K562 (cell line): ENCODE results near the gene ETNK2. TPM values are rescaled to one million over a fixed set of nuclear protein-coding genes. Genes with fewer than 3 reads are reported as not detected.

ENCODE experiments used
- ATAC-seq: fragments of 200-7000 bp; cut with Tn5 transposase; 3 replicates; pipeline ENCODE4 v1.9.1; 2020; ENCODE audit warnings: moderate library complexity
- BruUV-seq: library from RNA; stranded (reverse); fragments of 400-500 nt; replicated peaks from 2 replicates; lab custom pipeline; 2021; lab: Mats Ljungman, UMichigan
- CTCF ChIA-PET: fragments of 300-600 bp; formaldehyde crosslinking; extraction: SDS; loops from one replicate; lab custom pipeline; 2021; ENCODE audit warnings: low intra/inter-chr PET ratio; lab: Yijun Ruan, JAX
- POLR2A ChIA-PET: fragments of 300-600, 350-650 bp; sonication (Branson Sonifier 250); formaldehyde crosslinking; extraction: SDS; loops from one replicate; lab custom pipeline; 2021; ENCODE audit warnings: antibody characterized with exemption, inconsistent platforms; lab: Yijun Ruan, JAX
- DNase-seq, 4 experiments: peaks; one replicate each; pipeline versions ENCODE4 v3.0.0 to v3.0.0-alpha.2; 2011 to 2018; ENCODE audit warnings: low spot score in 3 of 4, mixed read lengths in 3 of 4; ENCODE audit errors: extremely low read depth in 1 of 4
- FAIRE-seq: peaks from 2 replicates; lab custom pipeline; 2011; peaks lifted over from hg19 to GRCh38; lab: Jason Lieb, UNC
- H2AFZ ChIP-seq: 2 replicates; pipeline ENCODE4 v1.6.0; 2011; ENCODE audit warnings: low read depth, low read length, control low read depth, inconsistent platforms
- H3K27ac ChIP-seq: fragments of 200-600 bp; 3 replicates; pipeline ENCODE4 v1.8.0; 2011; ENCODE audit warnings: low read depth, mild to moderate bottlenecking, control low read depth, inconsistent platforms, low read length, moderate library complexity, mixed read lengths; ENCODE audit errors: extremely low read depth
- H3K27me3 ChIP-seq, 2 experiments: fragments of 300-600 bp in 1 of 2; 2 replicates in 1 of 2; 3 replicates in 1 of 2; pipeline versions ENCODE4 v1.6.0 to v1.8.0; 2011; ENCODE audit warnings: inconsistent platforms in 2 of 2, low read length in 2 of 2, mild to moderate bottlenecking in 1 of 2, mixed read lengths in 1 of 2, moderate library complexity in 1 of 2; ENCODE audit not compliant: control insufficient read depth in 2 of 2, insufficient read depth in 2 of 2
- H3K36me3 ChIP-seq: fragments of 300-600 bp; 3 replicates; pipeline ENCODE4 v1.8.0; 2011; ENCODE audit warnings: mild to moderate bottlenecking, low read length, inconsistent platforms; ENCODE audit not compliant: control insufficient read depth, insufficient read depth
- H3K4me1 ChIP-seq, 2 experiments: fragments of 200-600 bp in 1 of 2; replicated peaks in 1 of 2; 2 replicates in 1 of 2; 3 replicates in 1 of 2; pipeline versions ENCODE4 v1.5.1 to v1.8.0; 2011; ENCODE audit warnings: inconsistent platforms in 2 of 2, low read length in 2 of 2, mild to moderate bottlenecking in 1 of 2, mixed read lengths in 1 of 2, moderate library complexity in 1 of 2; ENCODE audit not compliant: control insufficient read depth in 2 of 2, insufficient read depth in 2 of 2
- H3K4me2 ChIP-seq: 2 replicates; pipeline ENCODE4 v1.6.1; 2011; ENCODE audit warnings: low read length, control low read depth, inconsistent platforms, mixed read lengths; ENCODE audit not compliant: insufficient read depth
- H3K4me3 ChIP-seq: fragments of 200-600 bp; sonication (generic), shearing (Covaris generic); 2 replicates; pipeline ENCODE4 v1.5.1; 2016; ENCODE audit warnings: control low read depth, inconsistent platforms
- H3K79me2 ChIP-seq: fragments of 200-600 bp; 3 replicates; pipeline ENCODE4 v1.8.0; 2011; ENCODE audit warnings: low read length, inconsistent platforms; ENCODE audit not compliant: control insufficient read depth, insufficient read depth
- H3K9ac ChIP-seq, 2 experiments: 2 replicates each; pipeline versions ENCODE4 v1.6.0 to v1.6.1; 2011; ENCODE audit warnings: low read depth in 2 of 2, low read length in 2 of 2, control low read depth in 1 of 2, inconsistent platforms in 1 of 2, mild to moderate bottlenecking in 1 of 2, mixed read lengths in 1 of 2; ENCODE audit not compliant: insufficient read depth in 1 of 2
- H3K9me1 ChIP-seq: one replicate; pipeline ENCODE4 v1.6.0; 2011; ENCODE audit warnings: inconsistent platforms, mild to moderate bottlenecking, low read length, moderate library complexity; ENCODE audit not compliant: control insufficient read depth, insufficient read depth
- H3K9me3 ChIP-seq: replicated peaks from 2 replicates; pipeline ENCODE4 v1.5.1; 2011; ENCODE audit warnings: low read depth, low read length, inconsistent platforms; ENCODE audit not compliant: control insufficient read depth, insufficient read depth
- H4K20me1 ChIP-seq: replicated peaks from 2 replicates; pipeline ENCODE4 v1.6.1; 2011; ENCODE audit warnings: low read length, inconsistent platforms, mixed read lengths; ENCODE audit not compliant: control insufficient read depth, insufficient read depth
- CBFA2T3 ChIP-seq: fragments of 450-650 bp; IDR thresholded peaks from 2 replicates; pipeline ENCODE4 v1.6.1; 2017
- IRF2 ChIP-seq: sonication (generic); formaldehyde crosslinking; IDR thresholded peaks from 2 replicates; pipeline ENCODE4 v1.8.1; 2022; ENCODE audit warnings: mild to moderate bottlenecking, missing genetic modification reagents
- KAT2B ChIP-seq: IDR thresholded peaks from one replicate; pipeline ENCODE4 v1.6.1; 2012; ENCODE audit warnings: low read depth, mild to moderate bottlenecking, control low read depth, inconsistent platforms, low read length, moderate library complexity
- POLR2A ChIP-seq: fragments of 450-650 bp; conservative IDR thresholded peaks from 2 replicates; pipeline ENCODE4 v1.6.1; 2016
- RAD21 ChIP-seq, 2 experiments: fragments of 250-450 bp in 1 of 2; fragments of 450-650 bp in 1 of 2; sonication (Bioruptor Pico) in 1 of 2; formaldehyde crosslinking in 1 of 2; IDR thresholded peaks in 1 of 2; conservative IDR thresholded peaks in 1 of 2; 2 replicates each; pipeline versions ENCODE4 v1.4.0 to v1.8.0; 2020 to 2022; ENCODE audit warnings: mild to moderate bottlenecking in 2 of 2, moderate library complexity in 1 of 2
- TSC22D4 ChIP-seq: fragments of 450-650 bp; IDR thresholded peaks from 2 replicates; pipeline ENCODE4 v1.6.1; 2016; ENCODE audit warnings: missing genetic modification characterization, missing biosample characterization, control low read depth
- ZBTB40 ChIP-seq, 2 experiments: fragments of 450-650 bp in 1 of 2; sonication (generic) in 1 of 2; formaldehyde crosslinking in 1 of 2; IDR thresholded peaks; 2 replicates each; pipeline versions ENCODE4 v1.7.1 to v1.9.0; 2016 to 2022; ENCODE audit warnings: inconsistent platforms in 1 of 2, mild to moderate bottlenecking in 1 of 2, missing genetic modification reagents in 1 of 2
- ZNF23 ChIP-seq: fragments of 250-450 bp; sonication (Bioruptor Pico); IDR thresholded peaks from 2 replicates; pipeline ENCODE4 v1.4.0; 2020; ENCODE audit warnings: mild to moderate bottlenecking
- WGBS: fragments of 100-300 bp; shearing (Covaris generic); methylation state at CpG from one replicate; pipeline ENCODE4 v1.1.6; 2016; ENCODE audit warnings: low coverage, mixed read lengths; ENCODE audit not compliant: insufficient coverage; ENCODE audit errors: missing lambda C conversion rate; 5-methylcytosine and 5-hydroxymethylcytosine counted together
- in situ Hi-C: fragments of 300-500 bp; cut with MboI; formaldehyde crosslinking; loops from 4 replicates; pipeline ENCODE4 v1.15.0; 2018; ENCODE audit warnings: inconsistent platforms, mixed read lengths
- intact Hi-C: fragments of 100-400 bp; cut with micrococcal nuclease; formaldehyde crosslinking; loops from 2 replicates; pipeline ENCODE4 v1.14.2; 2022
- polyA plus RNA-seq, 8 experiments: library from polyadenylated mRNA; depleted of rRNA in 4 of 8; stranded (reverse) in 5 of 8; unstranded in 3 of 8; fragments of >200 nt; fragmentation: Nextera tagmentation in 2 of 8; fragmentation: Illumina TruSeq in 1 of 8; extraction: Ambion mirVana in 2 of 8; extraction: Trizol in 1 of 8; gene quantifications; 2 replicates each; pipeline versions ENCODE4 v1.2.1 to v1.2.3, GENCODE V29; 2011 to 2014; ENCODE audit warnings: inconsistent platforms in 1 of 8, missing spikeins in 1 of 8
- total RNA-seq, 7 experiments: library from RNA; depleted of rRNA in 6 of 7; stranded (reverse); fragments of >200 nt in 6 of 7; fragmentation: Illumina TruSeq in 2 of 7; extraction: Trizol in 2 of 7; gene quantifications; 2 replicates each; pipeline versions ENCODE4 v1.2.1 to v1.2.3, GENCODE V29; 2011 to 2021; ENCODE audit warnings: low replicate concordance in 1 of 7
- TF ChIP-seq, protein P1 (sequence below): fragments of 450-650 bp; IDR thresholded peaks from 2 replicates; pipeline ENCODE4 v1.6.1; 2016; ENCODE audit warnings: mild to moderate bottlenecking

The ETNK2 gene
- total and polyA plus RNA-seq, 9 of the 15 experiments (the other 6 are each of a cell fraction or from before 2014, with no cell fraction given), result 0.03 to 0.38 (median 0.13) TPM; not detected in 4

DNA sequence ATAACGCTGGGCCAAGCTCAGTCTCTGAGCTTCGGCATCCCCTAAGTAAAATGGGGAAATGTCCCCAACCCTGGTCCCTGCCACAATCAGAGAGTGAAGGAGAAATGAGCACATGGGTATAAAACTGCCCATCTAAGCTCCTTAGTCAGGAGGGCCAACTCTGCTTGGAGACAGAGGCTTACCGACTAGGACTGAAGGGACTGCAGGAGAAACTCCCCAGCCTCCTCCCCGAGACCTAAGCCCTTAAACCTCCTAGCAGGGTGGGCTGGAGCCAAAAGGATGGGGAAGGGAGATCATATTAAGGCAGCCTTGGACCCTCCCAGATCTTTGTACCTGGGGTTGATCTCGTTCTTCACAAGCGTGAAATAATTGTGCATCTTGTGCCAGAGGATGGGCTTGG is 5.5 kb downstream of the ETNK2 start:
- DNase-seq (no peak), ATAC-seq (no peak), FAIRE-seq (no peak)
- Histone ChIP-seq H3K9ac (no peak overlapping the region), H3K36me3 (no peaks in the 10 kb centered on the region), H3K9me1 (no peaks in the 10 kb centered on the region), H3K27ac (no peak overlapping the region), H3K27me3 (peaks cover 23 to 51% of the 10 kb centered on the region in 2 experiments), H3K4me2 (no peak overlapping the region), H4K20me1 (peaks cover 15% of the 10 kb centered on the region), H3K79me2 (no peaks in the 10 kb centered on the region), H2AFZ (no peak overlapping the region), H3K4me1 (peaks cover 0 to 7% of the 10 kb centered on the region in 2 experiments; a peak in 2 of 5 replicates), H3K9me3 (no peaks in the 10 kb centered on the region), H3K4me3 (no peak overlapping the region)
- CTCF ChIA-PET, result no interaction called here
- in situ Hi-C loops, result no loop called here
- POLR2A ChIA-PET, result interaction anchor here (0.6 kb wide), 1 partner anchor 149 kb away, joined by 3 read pairs; no protein-coding TSS in a partner anchor
- WGBS, result under 1% methylated on average over 6 of the region's 6 CpGs
- intact Hi-C loops, result no loop called here
- no TSS peak for BruUV-seq
- TF ChIP-seq, protein P1, sequence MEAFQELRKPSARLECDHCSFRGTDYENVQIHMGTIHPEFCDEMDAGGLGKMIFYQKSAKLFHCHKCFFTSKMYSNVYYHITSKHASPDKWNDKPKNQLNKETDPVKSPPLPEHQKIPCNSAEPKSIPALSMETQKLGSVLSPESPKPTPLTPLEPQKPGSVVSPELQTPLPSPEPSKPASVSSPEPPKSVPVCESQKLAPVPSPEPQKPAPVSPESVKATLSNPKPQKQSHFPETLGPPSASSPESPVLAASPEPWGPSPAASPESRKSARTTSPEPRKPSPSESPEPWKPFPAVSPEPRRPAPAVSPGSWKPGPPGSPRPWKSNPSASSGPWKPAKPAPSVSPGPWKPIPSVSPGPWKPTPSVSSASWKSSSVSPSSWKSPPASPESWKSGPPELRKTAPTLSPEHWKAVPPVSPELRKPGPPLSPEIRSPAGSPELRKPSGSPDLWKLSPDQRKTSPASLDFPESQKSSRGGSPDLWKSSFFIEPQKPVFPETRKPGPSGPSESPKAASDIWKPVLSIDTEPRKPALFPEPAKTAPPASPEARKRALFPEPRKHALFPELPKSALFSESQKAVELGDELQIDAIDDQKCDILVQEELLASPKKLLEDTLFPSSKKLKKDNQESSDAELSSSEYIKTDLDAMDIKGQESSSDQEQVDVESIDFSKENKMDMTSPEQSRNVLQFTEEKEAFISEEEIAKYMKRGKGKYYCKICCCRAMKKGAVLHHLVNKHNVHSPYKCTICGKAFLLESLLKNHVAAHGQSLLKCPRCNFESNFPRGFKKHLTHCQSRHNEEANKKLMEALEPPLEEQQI, result no peak
- no peak for TF ChIP-seq POLR2A
- TF ChIP-seq KAT2B, result no peak
- TF ChIP-seq IRF2 (CRISPR knock-in tag), result no peak
- TF ChIP-seq RAD21 (CRISPR knock-in tag; conservative IDR thresholded peaks at IDR 0.05 in 1 of 2, IDR thresholded peaks at IDR 0.05 in 1 of 2), result no peak
- TF ChIP-seq ZNF23 (CRISPR knock-in tag), result no peak
- no peak for TF ChIP-seq TSC22D4 (tag)
- no peak for TF ChIP-seq ZBTB40 (IDR thresholded peaks at IDR 0.05)
- TF ChIP-seq ZBTB40 (CRISPR knock-in tag; IDR thresholded peaks at IDR 0.05), result no peak
- TF ChIP-seq CBFA2T3, result no peak
